CD4-positive, alpha-beta T cell (primary cell): ENCODE data around the gene CRLF3. TPM values are rescaled to one million over a fixed set of nuclear protein-coding genes. Genes with fewer than 3 reads are reported as not detected.
"Not testable (repeated sequence)": the region's sequence is repeated elsewhere in the genome, so short reads cannot be mapped to it uniquely, and the experiment has no call there.

Experiments used
- ATAC-seq: fragments of 200-7000 bp; cut with Tn5 transposase; one replicate; pipeline ENCODE4 v1.10.0; 2022; ENCODE audit warnings: mild to moderate bottlenecking; ENCODE audit not compliant: poor library complexity
- CTCF ChIA-PET: fragments of 350-600 bp; sonication (Branson Sonifier 250); formaldehyde crosslinking; loops from one replicate; lab custom pipeline; 2021; ENCODE audit warnings: antibody characterized with exemption, inconsistent platforms; lab: Charles Lee
- POLR2A ChIA-PET: fragments of 350-600 bp; sonication (Branson Sonifier 250); formaldehyde crosslinking; loops from one replicate; lab custom pipeline; 2021; ENCODE audit warnings: antibody characterized with exemption, inconsistent platforms; lab: Charles Lee
- DNase-seq, 14 experiments: peaks; one replicate each; pipeline ENCODE4 v3.0.0-alpha.2; 2013 to 2020; ENCODE audit warnings: mixed read lengths in 2 of 14
- H3K27ac ChIP-seq, 2 donors: one replicate each; pipeline versions ENCODE4 v1.5.1 to v1.7.0; 2013; ENCODE audit warnings: low read length in 2 of 2, low read depth in 1 of 2, mild to moderate bottlenecking in 1 of 2
- H3K27me3 ChIP-seq, 2 experiments: 1 replicate in 1 of 2; 2 replicates in 1 of 2; pipeline versions ENCODE4 v1.6.1 to v1.7.0; 2013; ENCODE audit warnings: low read length in 2 of 2, control low read depth in 1 of 2, mild to moderate bottlenecking in 1 of 2, moderate library complexity in 1 of 2; ENCODE audit not compliant: insufficient read depth in 2 of 2, control insufficient read depth in 1 of 2
- H3K36me3 ChIP-seq: one replicate; pipeline ENCODE4 v1.6.1; 2013; ENCODE audit warnings: low read length, control low read depth; ENCODE audit not compliant: insufficient read depth
- H3K4me1 ChIP-seq: one replicate; pipeline ENCODE4 v1.6.1; 2013; ENCODE audit warnings: low read length, control low read depth; ENCODE audit not compliant: insufficient read depth
- H3K4me3 ChIP-seq: one replicate; pipeline ENCODE4 v1.5.1; 2013; ENCODE audit warnings: mild to moderate bottlenecking, low read length, moderate library complexity
- H3K9me3 ChIP-seq, 2 experiments: 1 replicate in 1 of 2; 2 replicates in 1 of 2; pipeline versions ENCODE4 v1.6.1 to v1.7.0; 2013; ENCODE audit warnings: low read length in 2 of 2, mild to moderate bottlenecking in 2 of 2, control low read depth in 1 of 2, moderate library complexity in 1 of 2; ENCODE audit not compliant: control insufficient read depth in 1 of 2, insufficient read depth in 1 of 2
- H3K27ac Mint-ChIP-seq: one replicate; pipeline ENCODE4 v1.8.0; 2020; ENCODE audit warnings: mixed read lengths
- H3K27me3 Mint-ChIP-seq: one replicate; pipeline ENCODE4 v1.8.0; 2021; ENCODE audit warnings: mixed read lengths
- H3K36me3 Mint-ChIP-seq: one replicate; pipeline ENCODE4 v1.8.0; 2021; ENCODE audit warnings: low read depth, mixed read lengths
- H3K4me1 Mint-ChIP-seq: one replicate; pipeline ENCODE4 v1.8.0; 2021; ENCODE audit warnings: low read depth, mixed read lengths
- H3K4me3 Mint-ChIP-seq: one replicate; pipeline ENCODE4 v1.8.0; 2020; ENCODE audit warnings: mild to moderate bottlenecking, mixed read lengths
- H3K9me3 Mint-ChIP-seq: one replicate; pipeline ENCODE4 v1.8.0; 2020; ENCODE audit warnings: mixed read lengths
- intact Hi-C, 2 experiments: fragments of 100-400 bp; cut with DNase I in 1 of 2; cut with micrococcal nuclease in 1 of 2; formaldehyde crosslinking; loops; one replicate each; pipeline versions ENCODE4 v1.15.1 to v1.9.0; 2023 to 2025; cut with DNase I, micrococcal nuclease
- total RNA-seq, 174 experiments: library from RNA in 2 of 174; stranded (reverse) in 2 of 174; gene quantifications; one replicate each; pipeline ENCODE4 v1.2.3 and lab custom pipeline; 2021 to 2026
- TF ChIP-seq, protein P1 (sequence below): fragments of 200-600 bp; IDR thresholded peaks from one replicate; pipeline ENCODE4 v1.8.0; 2022; ENCODE audit warnings: antibody characterized with exemption, mild to moderate bottlenecking

CRLF3 gene
- total RNA-seq, 2 experiments from 2014 or later: 60.9 to 62.9 TPM

DNA sequence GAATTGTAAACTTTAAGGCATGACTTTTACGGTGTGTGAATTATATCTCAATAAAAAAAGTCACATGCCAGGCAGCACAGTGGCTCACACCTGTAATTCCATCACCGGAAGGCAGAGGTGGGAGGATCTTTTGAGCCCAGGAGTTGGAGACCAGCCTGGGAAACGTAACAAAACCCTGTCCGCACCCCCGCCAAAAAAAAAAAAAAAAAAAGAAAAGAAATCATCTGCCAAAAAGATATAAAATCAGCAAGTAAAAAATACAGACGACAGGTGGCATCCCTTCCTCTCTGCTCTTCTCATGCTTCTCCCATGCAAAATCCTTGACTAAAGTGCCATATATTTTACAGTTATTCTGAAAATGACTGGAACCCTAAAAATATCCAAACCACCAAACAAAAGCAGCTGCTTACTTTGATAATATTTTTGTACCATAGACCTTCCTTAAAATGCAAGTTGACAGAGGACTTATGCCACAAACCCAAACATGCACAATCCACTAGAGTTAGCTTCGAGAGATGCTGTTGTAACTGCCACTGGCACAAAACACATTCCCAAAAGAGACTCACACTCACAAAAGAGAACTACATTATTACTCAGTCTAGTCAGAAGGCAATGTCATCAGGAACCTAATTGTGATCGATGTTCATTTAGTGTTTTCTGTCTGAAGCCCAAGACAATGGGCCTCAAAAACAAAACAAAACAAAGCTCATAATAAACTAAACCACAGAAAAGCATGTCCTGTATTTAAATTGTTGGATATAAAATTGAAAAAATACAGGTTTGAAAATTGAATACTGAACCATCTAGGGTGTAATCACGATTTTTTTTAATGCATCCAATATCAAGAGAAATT is 2.4 kb downstream of the CRLF3 start:
- Mint-ChIP-seq H3K27me3 (no peaks in the 10 kb centered on the region), H3K27ac (peak overlapping the region; percentile 83), H3K4me3 (peak overlapping the region; percentile 94), H3K36me3 (peaks cover 44% of the 10 kb centered on the region), H3K4me1 (peaks cover 57% of the 10 kb centered on the region), H3K9me3 (no peaks in the 10 kb centered on the region)
- intact Hi-C loops: loop anchor here (5.0 to 10.0 kb wide), 5 partner anchors 90 to 707 kb away; partner anchors contain the start of genes EVI2B (in 2 of the 2), CPD (in 1 of the 2) and NSRP1 (in 1 of the 2)
- H3K4me3 ChIP-seq: peak overlapping the region; percentile 87
- peaks cover 55% of the 10 kb centered on the region for H3K4me1 ChIP-seq
- TF ChIP-seq, protein P1, sequence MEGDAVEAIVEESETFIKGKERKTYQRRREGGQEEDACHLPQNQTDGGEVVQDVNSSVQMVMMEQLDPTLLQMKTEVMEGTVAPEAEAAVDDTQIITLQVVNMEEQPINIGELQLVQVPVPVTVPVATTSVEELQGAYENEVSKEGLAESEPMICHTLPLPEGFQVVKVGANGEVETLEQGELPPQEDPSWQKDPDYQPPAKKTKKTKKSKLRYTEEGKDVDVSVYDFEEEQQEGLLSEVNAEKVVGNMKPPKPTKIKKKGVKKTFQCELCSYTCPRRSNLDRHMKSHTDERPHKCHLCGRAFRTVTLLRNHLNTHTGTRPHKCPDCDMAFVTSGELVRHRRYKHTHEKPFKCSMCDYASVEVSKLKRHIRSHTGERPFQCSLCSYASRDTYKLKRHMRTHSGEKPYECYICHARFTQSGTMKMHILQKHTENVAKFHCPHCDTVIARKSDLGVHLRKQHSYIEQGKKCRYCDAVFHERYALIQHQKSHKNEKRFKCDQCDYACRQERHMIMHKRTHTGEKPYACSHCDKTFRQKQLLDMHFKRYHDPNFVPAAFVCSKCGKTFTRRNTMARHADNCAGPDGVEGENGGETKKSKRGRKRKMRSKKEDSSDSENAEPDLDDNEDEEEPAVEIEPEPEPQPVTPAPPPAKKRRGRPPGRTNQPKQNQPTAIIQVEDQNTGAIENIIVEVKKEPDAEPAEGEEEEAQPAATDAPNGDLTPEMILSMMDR: no peak
- peak overlapping the region; percentile 7 to 67 for H3K27ac ChIP-seq
- CTCF ChIA-PET: interaction anchor here (1.6 to 8.4 kb wide), 2 partner anchors 13 to 15 kb away, joined by 3 to 160 read pairs; no protein-coding TSS in a partner anchor
- ATAC-seq: no peak
- peak in 4 of 14 experiments; percentile 21 to 52 (median 44) for DNase-seq
- no peaks in the 10 kb centered on the region for H3K27me3 ChIP-seq
- H3K9me3 ChIP-seq: no peaks in the 10 kb centered on the region
- peaks cover 11% of the 10 kb centered on the region for H3K36me3 ChIP-seq
- POLR2A ChIA-PET: interaction anchor here (0.6 to 10.6 kb wide), 5 partner anchors 14 to 660 kb away, joined by 3 to 289 read pairs (median 4); no protein-coding TSS in a partner anchor

DNA sequence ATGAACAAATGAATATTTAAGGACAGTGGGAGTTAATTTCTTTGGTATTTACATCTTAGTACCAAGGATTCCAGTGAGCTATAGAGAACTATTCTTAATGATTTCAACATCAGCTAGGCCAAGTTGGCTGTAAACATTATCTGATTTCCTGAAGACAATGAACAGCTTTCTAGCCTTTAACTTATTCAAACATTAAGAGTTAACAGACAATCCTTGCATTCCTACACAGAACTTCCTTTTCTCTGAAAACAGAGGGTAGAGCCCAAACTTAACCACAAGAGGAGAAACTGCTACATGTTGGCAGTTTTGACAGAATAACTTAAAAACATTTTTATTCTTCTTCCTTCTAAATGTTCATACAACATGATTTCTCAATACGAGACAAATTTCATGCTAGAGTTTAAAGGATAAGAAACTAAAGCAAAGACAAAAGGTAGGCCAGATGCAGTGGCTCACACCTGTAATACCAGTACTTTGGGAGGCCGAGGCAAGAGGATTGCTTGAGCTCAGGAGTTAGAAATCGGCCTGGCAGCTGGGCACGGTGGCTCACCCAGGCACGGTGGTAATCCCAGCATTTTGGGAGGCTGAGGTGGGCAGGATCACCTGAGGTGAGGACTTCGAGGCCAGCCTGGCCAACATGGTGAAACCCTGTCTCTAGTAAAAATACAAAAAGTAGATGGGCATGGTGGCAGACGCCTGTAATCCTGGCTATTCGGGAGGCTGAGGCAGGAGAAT is 4.4 kb downstream of the CRLF3 start:
- Histone ChIP-seq H3K27ac (peak overlapping the region; percentile 67 to 68), H3K4me1 (peaks cover 65% of the 10 kb centered on the region), H3K9me3 (no peaks in the 10 kb centered on the region), H3K4me3 (peak overlapping the region; percentile 87), H3K27me3 (no peaks in the 10 kb centered on the region), H3K36me3 (peaks cover 23% of the 10 kb centered on the region)
- POLR2A ChIA-PET: interaction anchor here (0.6 to 10.6 kb wide), 2 partner anchors 12 to 500 kb away, joined by 3 to 289 read pairs; no protein-coding TSS in a partner anchor
- no peak for DNase-seq
- Mint-ChIP-seq H3K9me3 (no peaks in the 10 kb centered on the region), H3K4me3 (peak overlapping the region; percentile 94), H3K27me3 (no peaks in the 10 kb centered on the region), H3K36me3 (peaks cover 52% of the 10 kb centered on the region), H3K27ac (peak overlapping the region; percentile 83), H3K4me1 (peaks cover 56% of the 10 kb centered on the region)
- CTCF ChIA-PET: interaction anchor here (0.7 to 8.4 kb wide), 3 partner anchors 13 to 25 kb away, joined by 3 to 160 read pairs (median 3); no protein-coding TSS in a partner anchor
- intact Hi-C loops: loop anchor here (1.0 to 10.0 kb wide), 6 partner anchors 9 to 705 kb away; partner anchors contain the start of genes EVI2B (in 2 of the 2), CPD (in 1 of the 2) and NSRP1 (in 1 of the 2)
- TF ChIP-seq, protein P1: no peak
- no peak for ATAC-seq

DNA sequence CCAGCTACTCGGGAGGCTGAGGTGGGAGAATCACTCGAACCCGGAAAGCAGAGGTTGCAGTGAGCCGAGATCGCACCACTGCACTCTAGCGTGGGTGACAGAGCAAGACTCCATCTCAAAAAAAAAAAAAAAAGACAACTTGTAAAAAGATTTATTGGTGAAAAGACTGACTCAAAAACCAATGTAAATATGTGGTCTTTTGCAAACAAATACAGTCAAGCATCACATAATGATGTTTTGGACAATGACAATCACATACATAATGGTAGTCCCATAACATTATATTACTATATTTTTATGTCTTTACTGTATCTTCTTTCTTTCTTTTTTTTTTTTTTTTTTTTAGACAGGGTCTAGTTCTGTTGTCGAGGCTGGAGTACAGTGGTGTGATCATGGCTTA is 8.3 kb downstream of the CRLF3 start:
- TF ChIP-seq, protein P1: no peak
- POLR2A ChIA-PET: interaction anchor here (1.6 kb wide), 1 partner anchor 10 kb away, joined by 3 read pairs; no protein-coding TSS in a partner anchor
- Histone ChIP-seq H3K27me3 (no peaks in the 10 kb centered on the region), H3K9me3 (no peaks in the 10 kb centered on the region), H3K4me1 (peaks cover 83% of the 10 kb centered on the region), H3K36me3 (peaks cover 24% of the 10 kb centered on the region), H3K27ac (no peak overlapping the region), H3K4me3 (no peak overlapping the region)
- CTCF ChIA-PET: no interaction called here
- H3K9me3 Mint-ChIP-seq: no peaks in the 10 kb centered on the region
- intact Hi-C loops: no loop called here
- H3K4me3 Mint-ChIP-seq: no peak overlapping the region
- ATAC-seq (no peak), DNase-seq (no peak)
- peaks cover 59% of the 10 kb centered on the region for H3K4me1 Mint-ChIP-seq
- H3K36me3 Mint-ChIP-seq: peaks cover 46% of the 10 kb centered on the region
- H3K27ac Mint-ChIP-seq: peak overlapping the region; percentile 83
- H3K27me3 Mint-ChIP-seq: no peaks in the 10 kb centered on the region

DNA sequence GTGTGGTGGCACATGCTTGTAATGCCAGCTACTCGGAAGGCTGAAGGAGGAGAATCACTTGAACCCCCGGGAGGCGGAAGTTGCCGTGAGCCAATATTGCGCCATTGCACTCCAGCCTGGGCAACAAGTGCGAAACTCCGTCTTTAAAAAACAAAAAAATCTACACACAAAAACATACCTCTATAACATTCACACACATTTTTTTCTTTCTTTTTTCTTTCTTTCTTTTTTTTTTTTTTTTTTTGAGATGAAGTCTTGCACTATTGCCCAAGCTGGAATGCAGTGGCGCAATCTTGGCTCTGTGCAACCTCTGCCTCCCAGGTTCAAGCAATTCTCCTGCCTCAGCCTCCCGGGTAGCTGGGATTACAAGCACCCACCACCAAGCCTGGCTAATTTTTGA is 9.6 kb downstream of the CRLF3 start:
- ATAC-seq, H3K4me3 ChIP-seq, H3K4me3 Mint-ChIP-seq, H3K27ac ChIP-seq, intact Hi-C loops, H3K9me3 Mint-ChIP-seq, H3K27me3 ChIP-seq, H3K9me3 ChIP-seq, H3K27me3 Mint-ChIP-seq, DNase-seq: not testable (repeated sequence)
- peaks cover 50% of the 10 kb centered on the region for H3K36me3 Mint-ChIP-seq
- ChIA-PET POLR2A (interaction anchor here (0.7 to 2.2 kb wide), 3 partner anchors 9 to 32 kb away, joined by 3 to 8 read pairs (median 3); partner anchors contain the start of gene CRLF3), CTCF (interaction anchor here (0.7 to 2.0 kb wide), 3 partner anchors 9 to 757 kb away, joined by 4 to 10 read pairs (median 5); partner anchors contain the start of gene CRLF3)
- peaks cover 85% of the 10 kb centered on the region for H3K4me1 ChIP-seq
- H3K27ac Mint-ChIP-seq: peak overlapping the region; percentile 99
- H3K36me3 ChIP-seq: peaks cover 37% of the 10 kb centered on the region
- H3K4me1 Mint-ChIP-seq: peaks cover 56% of the 10 kb centered on the region
